Measurements from ENCODE around the gene PAK3. TPM values are rescaled to one million over a fixed set of nuclear protein-coding genes. Genes with fewer than 3 reads are reported as not detected.

PAK3 gene
- total and polyA plus RNA-seq, 2 experiments from 2014 or later: 5.0 to 5.4 TPM

- no peaks in the 10 kb centered on the region for H3K79me2 ChIP-seq (replicated peaks; ENCODE audit: insufficient read depth)
- Mint-ChIP-seq H3K27ac (no peak overlapping the region), H3K9me3 (no peaks in the 10 kb centered on the region), H3K4me3 (no peak overlapping the region), H3K36me3 (ENCODE audit: low read depth) (no peaks in the 10 kb centered on the region), H3K4me1 (no peaks in the 10 kb centered on the region), H3K27me3 (ENCODE audit: insufficient read depth, low read depth, poor library complexity) (no peaks in the 10 kb centered on the region)
- no peaks in the 10 kb centered on the region for H4K20me1 ChIP-seq (replicated peaks; ENCODE audit: insufficient read depth)
- no peaks in the 10 kb centered on the region for H3K36me3 ChIP-seq (ENCODE audit: insufficient read depth)
- TF ChIP-seq JUNB (IDR thresholded peaks at IDR 0.05; ENCODE audit: unreplicated experiment) (no peak), POLR2AphosphoS5 (IDR thresholded peaks at IDR 0.05; ENCODE audit: low read depth) (no peak), ZNF331 (CRISPR knock-in tag; IDR thresholded peaks at IDR 0.05; ENCODE audit: low read depth) (no peak), CTCF (conservative IDR thresholded peaks at IDR 0.05; ENCODE audit: low read depth in 2 of 2) (no peak), EZH2 (IDR thresholded peaks at IDR 0.05; ENCODE audit: low read depth, unreplicated experiment) (no peak), ZNF114 (CRISPR knock-in tag; IDR thresholded peaks at IDR 0.05) (no peak), ZNF462 (CRISPR knock-in tag; IDR thresholded peaks at IDR 0.05) (no peak), ETS1 (IDR thresholded peaks at IDR 0.05) (no peak), CREB1 (CRISPR knock-in tag; IDR thresholded peaks at IDR 0.05; ENCODE audit: low read depth) (no peak), EZH2phosphoT487 (IDR thresholded peaks at IDR 0.05; ENCODE audit: unreplicated experiment) (no peak), STAT1 (IDR thresholded peaks at IDR 0.05; ENCODE audit: unreplicated experiment) (no peak)
- H3K9me2 ChIP-seq (ENCODE audit: insufficient read depth): no peaks in the 10 kb centered on the region
- DNase-seq (ENCODE audit: low spot score) (no peak), ATAC-seq (no peak)
- no peaks in the 10 kb centered on the region for H3K27me3 ChIP-seq (ENCODE audit: insufficient read depth)
- H3K4me3 ChIP-seq: no peak overlapping the region
- H3F3A ChIP-seq (replicated peaks; ENCODE audit: low read depth): no peaks in the 10 kb centered on the region
- no peak overlapping the region for H3K27ac ChIP-seq (ENCODE audit: low read depth)
- no peaks in the 10 kb centered on the region for H3K4me1 ChIP-seq (ENCODE audit: insufficient read depth)
- no peak overlapping the region for H3K4me2 ChIP-seq
- H2AFZ ChIP-seq: no peak overlapping the region
These were observed 71.3 kb downstream of the PAK3 start for GRCh38 chrX:111167334-111167733.
